GM18505 (cell line): ENCODE data around the gene NKIRAS1.
"Not testable (repeated sequence)": the region's sequence is repeated elsewhere in the genome, so short reads cannot be mapped to it uniquely, and the experiment has no call there.

Experiments used
- ATAC-seq: cut with Tn5 transposase; IDR thresholded peaks from one replicate; pipeline ENCODE4 v1.9.1; 2021; ENCODE audit not compliant: unreplicated experiment
- POLR2A ChIP-seq: IDR thresholded peaks from 4 replicates; pipeline ENCODE4 v1.6.1; 2011; ENCODE audit warnings: borderline replicate concordance; ENCODE audit not compliant: insufficient read depth, insufficient read length; ENCODE audit errors: extremely low read depth

Gene NKIRAS1

DNA sequence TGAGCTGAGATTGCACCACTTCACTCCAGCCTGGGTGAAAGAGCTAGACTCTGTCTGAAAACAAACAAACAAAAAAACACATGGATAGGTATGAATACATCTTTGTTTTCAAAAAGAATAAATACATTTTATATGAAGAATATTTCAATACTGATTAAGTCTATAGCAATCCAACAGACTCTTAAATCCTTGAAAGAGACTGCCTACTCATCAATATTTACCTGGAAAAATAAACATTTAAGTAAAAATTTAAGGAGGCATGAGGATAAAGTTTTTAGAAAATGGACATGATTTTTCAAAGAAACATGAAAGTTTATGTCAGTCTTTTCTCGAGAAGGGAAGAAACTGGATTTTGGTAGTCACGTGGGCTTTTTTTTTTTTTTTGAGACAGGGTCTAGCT is 5.4 kb downstream of the NKIRAS1 start:
- TF ChIP-seq POLR2A: no peak
- no peak for ATAC-seq

DNA sequence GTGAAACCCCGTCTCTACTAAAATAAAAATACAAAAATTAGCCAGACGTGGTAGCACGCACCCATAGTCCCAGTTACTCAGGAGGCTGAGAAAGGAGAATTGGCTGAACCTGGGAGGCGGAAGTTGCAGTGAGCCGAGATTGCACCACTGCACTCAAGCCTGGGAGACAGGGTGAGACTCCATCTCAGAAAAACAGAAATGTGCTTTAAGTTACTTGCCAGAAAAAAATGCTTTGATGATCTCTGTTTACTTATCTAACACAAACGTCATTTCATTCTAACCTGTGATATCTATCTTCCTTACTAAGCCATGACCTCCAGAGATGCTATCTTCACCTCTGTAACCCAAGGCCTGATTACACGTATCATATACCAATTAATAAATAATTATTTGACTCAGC is 7.4 kb downstream of the NKIRAS1 start:
- ATAC-seq: no peak
- TF ChIP-seq POLR2A: no peak

DNA sequence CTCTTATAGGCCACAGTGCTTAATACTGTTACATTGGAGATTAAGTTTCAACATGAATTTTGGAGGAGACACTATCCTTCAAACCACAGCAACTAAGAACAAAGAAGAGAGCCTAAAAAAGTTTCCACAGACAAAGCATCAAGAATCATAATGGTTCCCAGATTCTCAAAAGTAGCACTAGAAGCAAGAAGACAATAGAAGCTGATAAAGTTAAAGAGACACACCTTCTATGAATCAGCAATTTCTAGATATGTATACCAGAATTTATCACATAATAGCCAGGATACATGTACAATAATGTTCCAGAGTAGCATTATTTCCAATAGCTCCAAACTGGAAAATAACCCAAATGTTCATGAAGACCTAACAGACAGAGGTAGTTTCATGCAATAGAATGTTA is 12.2 kb downstream of the NKIRAS1 start:
- ATAC-seq: no peak

DNA sequence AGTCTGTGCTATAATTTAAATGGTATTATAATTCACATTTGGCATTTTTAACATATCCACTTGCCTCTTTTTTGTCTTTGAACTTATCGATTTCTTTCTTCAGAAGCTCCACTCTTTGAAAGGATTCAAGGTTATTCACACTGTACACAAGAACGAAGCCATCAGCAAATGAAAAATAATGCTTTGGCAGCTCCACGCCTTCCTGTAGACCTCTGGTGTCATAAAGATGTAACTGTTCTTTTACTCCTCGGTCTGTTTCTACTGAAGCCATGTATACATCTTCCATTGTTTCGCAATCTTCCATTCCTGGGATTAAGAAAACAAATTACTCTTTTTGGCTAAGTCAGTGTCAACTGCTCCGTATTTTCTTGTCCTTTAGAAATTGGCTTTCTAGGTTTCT is 16.0 kb downstream of the NKIRAS1 start:
- TF ChIP-seq POLR2A: no peak

More for the DNA sequence above, 12.2 kb downstream of the NKIRAS1 start:
- TF ChIP-seq POLR2A: no peak

DNA sequence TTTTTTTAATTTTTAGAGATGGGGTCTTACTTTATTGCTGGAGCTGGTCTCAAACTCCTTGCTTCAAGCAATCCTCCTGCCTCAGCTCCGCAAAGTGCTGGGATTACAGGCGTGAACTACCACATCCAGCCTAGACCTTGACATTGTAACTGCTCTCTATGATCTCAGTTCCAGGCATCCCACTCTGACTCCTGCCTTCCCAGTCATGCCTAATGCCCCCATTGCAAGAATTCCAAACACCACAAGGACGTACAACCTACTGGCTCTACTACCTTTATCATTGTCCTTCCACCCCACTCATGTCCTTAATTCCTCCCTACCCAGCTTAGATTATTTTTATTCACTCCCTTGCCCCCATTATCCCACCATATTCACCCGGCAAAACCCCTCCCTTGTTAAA is 21.6 kb downstream of the NKIRAS1 start:
- no peak for TF ChIP-seq POLR2A
- ATAC-seq: no peak

More for the DNA sequence above, 16.0 kb downstream of the NKIRAS1 start:
- no peak for ATAC-seq

DNA sequence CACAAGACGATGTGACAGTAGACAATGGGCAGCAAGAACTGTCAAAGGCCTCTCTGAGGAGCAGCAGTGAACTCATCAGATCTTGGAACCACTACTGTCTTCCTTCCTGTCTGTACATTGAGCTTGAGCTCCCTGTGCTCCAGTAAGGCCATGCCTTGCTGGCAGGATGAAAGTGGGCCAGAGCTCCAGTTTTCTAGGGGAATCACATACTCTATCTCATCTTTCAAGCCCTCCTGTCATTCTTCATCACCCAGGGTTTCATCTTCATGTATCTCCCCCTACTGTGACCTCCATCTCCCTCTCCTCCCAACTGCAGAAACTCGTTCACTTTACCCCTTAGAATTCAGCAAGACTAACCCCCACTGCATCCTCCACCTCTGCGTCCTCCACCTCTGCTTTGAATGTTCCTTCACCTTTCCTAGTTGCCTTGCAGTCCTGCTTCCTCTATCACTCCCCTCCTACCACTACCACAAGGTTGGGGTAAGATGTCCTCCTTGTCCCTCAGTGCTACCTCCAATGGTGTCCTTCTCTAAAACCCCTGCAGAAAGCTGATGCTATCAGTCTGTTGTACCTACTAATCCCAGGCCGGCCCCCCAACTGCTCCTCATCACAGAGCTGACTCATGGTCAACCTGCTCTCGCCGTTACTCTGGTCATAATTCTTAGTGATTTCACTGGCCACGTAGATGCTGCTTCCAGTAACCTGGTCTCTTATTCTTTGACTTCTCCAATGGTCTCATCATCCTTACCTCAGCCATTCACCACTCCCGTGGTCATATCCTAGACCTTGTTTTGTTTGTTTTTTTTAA is 22.3 kb downstream of the NKIRAS1 start:
- ATAC-seq: no peak
- TF ChIP-seq POLR2A: no peak

DNA sequence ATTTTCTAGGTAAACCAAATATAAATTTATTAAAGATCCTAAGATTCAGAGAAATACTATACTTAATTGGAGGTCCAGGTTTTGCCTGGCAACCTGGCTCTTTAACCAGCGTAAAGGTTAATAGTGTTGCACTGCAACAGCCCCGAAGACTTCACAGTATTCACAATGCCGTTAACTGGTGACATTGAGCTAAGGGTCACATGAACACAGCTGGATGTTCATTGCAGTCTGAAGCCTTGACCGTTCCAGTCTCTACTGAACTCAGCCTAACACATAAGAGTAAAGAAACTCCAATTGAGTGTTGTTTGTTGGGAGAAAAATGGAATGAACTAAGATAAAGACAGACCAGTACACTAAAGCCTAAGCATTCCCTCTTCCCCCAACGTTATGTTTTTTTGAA is 26.8 kb downstream of the NKIRAS1 start:
- no peak for TF ChIP-seq POLR2A
- ATAC-seq: no peak

DNA sequence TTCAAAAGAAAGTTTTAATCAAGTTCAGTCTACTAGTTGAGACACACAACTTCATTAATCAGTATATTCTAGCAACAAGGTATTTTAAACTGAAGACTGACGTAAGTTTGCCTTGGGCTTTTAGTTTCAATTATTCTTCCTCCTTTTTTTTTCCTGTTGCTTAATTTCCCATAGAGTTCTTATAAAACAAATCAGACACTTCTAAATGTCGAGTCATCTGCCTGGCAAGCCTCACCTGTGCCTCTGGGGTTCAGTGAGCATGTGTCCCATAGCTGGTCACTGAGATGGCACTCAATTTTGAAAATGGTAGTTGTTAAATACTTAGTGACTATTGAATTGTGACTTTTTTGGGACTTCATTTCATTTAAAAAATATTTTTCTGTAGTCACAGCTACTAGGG is 27.4 kb downstream of the NKIRAS1 start:
- TF ChIP-seq POLR2A: no peak
- ATAC-seq: no peak

DNA sequence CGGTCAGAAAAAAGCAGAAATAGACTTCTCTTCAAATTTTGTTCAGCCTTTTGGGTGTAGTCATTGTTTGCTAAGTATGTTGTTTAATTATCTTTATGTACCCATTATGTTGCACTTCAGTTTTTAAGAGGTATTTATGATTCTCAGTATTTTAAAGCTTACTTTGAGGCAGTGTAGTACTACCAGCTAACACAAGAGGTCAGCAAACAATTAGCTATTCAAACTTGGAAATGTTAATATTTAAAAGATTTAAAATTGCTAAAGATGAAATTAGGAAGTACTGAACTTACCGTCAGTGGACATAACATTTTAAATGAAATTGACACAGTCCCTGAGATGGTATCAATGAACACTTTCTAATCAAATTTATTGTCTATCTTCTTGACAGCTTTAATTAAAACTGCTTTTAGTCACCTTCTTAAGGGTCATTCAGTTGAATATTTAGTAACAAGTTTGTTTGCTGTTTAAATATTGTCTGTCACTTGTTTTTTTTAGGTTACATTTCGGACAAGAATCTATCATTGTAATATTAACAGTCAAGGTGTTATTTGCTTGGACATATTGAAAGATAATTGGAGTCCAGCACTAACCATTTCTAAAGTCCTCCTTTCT is 28.1 kb downstream of the NKIRAS1 start:
- no peak for ATAC-seq
- TF ChIP-seq POLR2A: no peak

DNA sequence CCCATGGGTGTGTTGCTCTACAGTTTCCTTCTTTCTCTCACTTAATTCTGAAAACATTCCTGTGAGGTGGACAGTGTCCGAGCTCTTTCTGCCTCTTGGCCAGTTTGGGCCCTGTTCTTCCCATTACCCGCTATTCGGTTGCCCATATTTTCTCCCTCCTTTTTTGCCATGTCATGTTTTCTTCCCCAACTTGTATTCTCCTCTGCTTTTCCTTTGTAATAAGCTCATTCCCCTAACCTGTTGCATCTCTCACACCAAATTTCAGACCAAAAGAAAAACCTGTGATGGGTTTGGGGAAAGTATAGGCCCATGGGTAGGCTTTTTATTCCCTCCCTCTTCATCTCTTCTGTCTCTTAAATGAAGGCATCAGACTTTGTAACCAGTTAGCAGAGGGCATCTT is 30.5 kb downstream of the NKIRAS1 start:
- no peak for ATAC-seq
- TF ChIP-seq POLR2A: no peak

DNA sequence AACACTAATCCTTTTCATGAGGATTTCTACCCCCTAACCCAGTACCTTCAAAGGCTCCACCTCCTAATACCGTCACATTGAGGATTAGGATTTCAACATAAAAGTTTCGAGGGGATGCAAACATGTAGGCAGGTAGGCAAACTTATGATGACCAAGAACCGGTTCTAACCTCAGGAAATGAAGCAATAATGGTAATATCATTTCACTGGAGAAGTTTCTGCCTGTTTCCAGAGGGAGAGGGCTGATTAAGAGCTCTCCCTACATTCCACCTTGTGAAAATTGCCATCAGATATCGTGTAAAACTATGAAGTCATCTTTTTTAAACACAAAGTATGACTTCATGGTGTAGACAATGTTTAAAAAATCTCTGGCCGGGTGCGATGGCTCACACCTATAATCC is 31.6 kb downstream of the NKIRAS1 start:
- no peak for TF ChIP-seq POLR2A
- no peak for ATAC-seq

DNA sequence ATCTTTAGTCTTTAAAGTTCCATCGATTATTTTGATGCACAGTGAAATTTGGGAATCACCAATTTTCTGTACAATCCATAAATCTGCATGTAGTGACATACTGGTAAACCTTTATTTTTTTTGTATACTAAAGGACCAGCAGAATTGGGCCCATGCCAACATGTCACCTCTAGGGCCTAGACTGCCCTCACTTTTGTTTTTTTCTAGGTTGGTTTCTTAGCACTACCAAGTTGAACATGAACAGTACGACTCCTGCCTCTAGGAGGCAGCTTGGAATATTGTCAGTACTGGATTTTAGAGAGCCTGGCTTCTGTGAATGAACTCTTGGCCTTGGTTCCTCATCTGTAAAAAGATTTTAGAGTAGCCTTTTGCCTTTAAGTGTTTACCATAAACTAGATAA is 32.3 kb downstream of the NKIRAS1 start:
- no peak for TF ChIP-seq POLR2A
- ATAC-seq: no peak

DNA sequence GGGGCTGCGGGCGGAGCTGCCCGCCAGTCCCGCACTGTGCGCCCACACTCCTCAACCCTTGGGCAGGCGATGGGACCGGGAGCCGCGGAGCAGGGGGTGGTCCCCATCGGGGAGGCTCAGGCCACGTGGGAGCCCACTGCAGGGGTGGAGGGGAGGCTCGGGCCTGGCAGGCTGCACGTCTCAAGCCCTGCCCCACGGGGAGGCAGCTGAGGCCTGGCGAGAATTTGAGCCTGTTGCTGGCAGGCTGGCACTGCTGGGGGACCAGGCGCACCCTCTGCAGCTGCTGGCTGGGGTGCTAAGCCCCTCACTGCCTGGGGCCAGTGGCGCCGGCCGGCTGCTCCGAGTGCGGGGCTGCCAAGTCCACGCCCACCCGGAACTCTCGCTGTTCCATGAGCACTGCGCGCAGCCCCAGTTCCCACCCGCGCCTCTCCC is 34.3 kb downstream of the NKIRAS1 start:
- no peak for TF ChIP-seq POLR2A
- ATAC-seq: no peak

DNA sequence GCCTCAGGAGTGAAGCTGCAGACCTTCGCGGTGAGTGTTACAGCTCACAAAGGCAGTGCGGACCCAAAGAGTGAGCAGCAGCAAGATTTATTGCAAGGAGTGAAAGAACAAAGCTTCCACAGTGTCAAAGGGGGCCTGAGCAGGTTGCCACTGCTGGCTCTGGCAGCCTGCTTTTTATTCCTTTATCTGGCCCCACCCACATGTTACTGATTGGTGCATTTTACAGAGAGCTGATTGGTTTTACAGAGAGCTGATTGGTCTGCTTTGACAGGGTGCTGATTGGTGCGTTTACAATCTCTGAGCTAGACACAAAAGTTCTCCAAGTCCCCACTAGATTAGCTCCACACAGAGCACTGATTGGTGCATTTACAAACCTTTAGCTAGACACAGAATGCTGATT is 34.8 kb downstream of the NKIRAS1 start:
- not testable (repeated sequence) for ATAC-seq
